H9 (cell line): ENCODE measurements around the gene STX10. TPM values are rescaled to one million over a fixed set of nuclear protein-coding genes. Genes with fewer than 3 reads are reported as not detected.

Experiments used
- DNase-seq: peaks from one replicate; pipeline ENCODE4 v3.0.0-alpha.2; 2017
- H2AFZ ChIP-seq: one replicate; pipeline ENCODE4 v1.6.1; 2013; ENCODE audit warnings: mild to moderate bottlenecking, low read length, control low read depth, moderate library complexity
- H2AK5ac ChIP-seq: 2 replicates; pipeline ENCODE4 v1.6.1; 2013; ENCODE audit warnings: low read length, control low read depth, mixed read lengths; ENCODE audit not compliant: insufficient read length
- H2BK120ac ChIP-seq: one replicate; pipeline ENCODE4 v1.6.1; 2013; ENCODE audit warnings: low read depth, mild to moderate bottlenecking, low read length, control low read depth, inconsistent platforms; ENCODE audit not compliant: poor library complexity, severe bottlenecking
- H2BK12ac ChIP-seq: 2 replicates; pipeline ENCODE4 v1.6.1; 2013; ENCODE audit warnings: low read length, control low read depth, mixed read lengths, low read depth; ENCODE audit not compliant: insufficient read length
- H2BK15ac ChIP-seq: 2 replicates; pipeline ENCODE4 v1.6.1; 2013; ENCODE audit warnings: low read depth, low read length, control low read depth
- H2BK20ac ChIP-seq: one replicate; pipeline ENCODE4 v1.6.1; 2013; ENCODE audit warnings: low read depth, mild to moderate bottlenecking, low read length, control low read depth, inconsistent platforms; ENCODE audit not compliant: poor library complexity, severe bottlenecking
- H2BK5ac ChIP-seq: 2 replicates; pipeline ENCODE4 v1.6.1; 2013; ENCODE audit warnings: low read length, control low read depth, mixed read lengths; ENCODE audit not compliant: insufficient read length
- H3K14ac ChIP-seq: 2 replicates; pipeline ENCODE4 v1.6.1; 2013; ENCODE audit warnings: low read length, control low read depth; ENCODE audit not compliant: insufficient read depth
- H3K18ac ChIP-seq: 2 replicates; pipeline ENCODE4 v1.6.1; 2013; ENCODE audit warnings: low read depth, mild to moderate bottlenecking, mixed read lengths, low read length, control low read depth; ENCODE audit not compliant: insufficient read length
- H3K23ac ChIP-seq: 2 replicates; pipeline ENCODE4 v1.6.1; 2013; ENCODE audit warnings: low read length, control low read depth, mixed read lengths, low read depth; ENCODE audit not compliant: insufficient read length
- H3K23me2 ChIP-seq: 2 replicates; pipeline ENCODE4 v1.6.1; 2013; ENCODE audit warnings: low read depth, mild to moderate bottlenecking, mixed read lengths, low read length, control low read depth; ENCODE audit not compliant: insufficient read length, poor library complexity, severe bottlenecking
- H3K27ac ChIP-seq: 2 replicates; pipeline ENCODE4 v1.5.1; 2013; ENCODE audit warnings: low read length, control low read depth, mixed read lengths, low read depth; ENCODE audit not compliant: insufficient read length
- H3K27me3 ChIP-seq: 2 replicates; pipeline ENCODE4 v1.6.1; 2013; ENCODE audit warnings: low read length, control low read depth, inconsistent platforms; ENCODE audit not compliant: insufficient read depth
- H3K4ac ChIP-seq: 2 replicates; pipeline ENCODE4 v1.6.1; 2013; ENCODE audit warnings: low read depth, mild to moderate bottlenecking, control low read depth, inconsistent platforms, low read length, moderate library complexity
- H3K4me1 ChIP-seq: 2 replicates; pipeline ENCODE4 v1.6.1; 2013; ENCODE audit warnings: low read length, control low read depth, inconsistent platforms; ENCODE audit not compliant: insufficient read depth
- H3K4me2 ChIP-seq: 2 replicates; pipeline ENCODE4 v1.6.1; 2013; ENCODE audit warnings: low read length, control low read depth, mixed read lengths; ENCODE audit not compliant: insufficient read length, insufficient read depth
- H3K56ac ChIP-seq: 2 replicates; pipeline ENCODE4 v1.6.1; 2013; ENCODE audit warnings: low read depth, mild to moderate bottlenecking, mixed read lengths, low read length, control low read depth; ENCODE audit not compliant: insufficient read length
- H3K79me1 ChIP-seq: 2 replicates; pipeline ENCODE4 v1.6.1; 2013; ENCODE audit warnings: low read depth, mild to moderate bottlenecking, moderate library complexity, low read length, control low read depth, inconsistent platforms; ENCODE audit not compliant: insufficient read depth, poor library complexity, severe bottlenecking
- H3K79me2 ChIP-seq: 2 replicates; pipeline ENCODE4 v1.6.1; 2013; ENCODE audit warnings: low read length, control low read depth, inconsistent platforms; ENCODE audit not compliant: insufficient read depth
- H3K9ac ChIP-seq: 2 replicates; pipeline ENCODE4 v1.6.1; 2013; ENCODE audit warnings: low read length, control low read depth, mixed read lengths; ENCODE audit not compliant: insufficient read length; ENCODE audit errors: extremely low read depth
- H3K9me3 ChIP-seq: one replicate; pipeline ENCODE4 v1.6.1; 2013; ENCODE audit warnings: low read depth, low read length, inconsistent platforms; ENCODE audit not compliant: control insufficient read depth
- H3T11ph ChIP-seq: one replicate; pipeline ENCODE4 v1.6.1; 2013; ENCODE audit warnings: mild to moderate bottlenecking, low read length, control low read depth, inconsistent platforms
- H4K20me1 ChIP-seq: one replicate; pipeline ENCODE4 v1.6.1; 2013; ENCODE audit not compliant: control insufficient read depth, insufficient read length, insufficient read depth
- H4K5ac ChIP-seq: 2 replicates; pipeline ENCODE4 v1.6.1; 2013; ENCODE audit warnings: low read depth, mild to moderate bottlenecking, mixed read lengths, low read length, control low read depth; ENCODE audit not compliant: insufficient read length
- H4K8ac ChIP-seq: replicated peaks from 2 replicates; pipeline ENCODE4 v1.6.1; 2013; ENCODE audit warnings: low read length, control low read depth, mixed read lengths, low read depth; ENCODE audit not compliant: insufficient read length
- H4K91ac ChIP-seq: 2 replicates; pipeline ENCODE4 v1.6.1; 2013; ENCODE audit warnings: low read depth, mild to moderate bottlenecking, moderate library complexity, mixed read lengths, low read length, control low read depth; ENCODE audit not compliant: insufficient read length
- H3K27ac Mint-ChIP-seq, 3 experiments: 2 replicates in 2 of 3; 3 replicates in 1 of 3; pipeline ENCODE4 v1.8.0; 2020 to 2021; ENCODE audit warnings: mixed read lengths in 3 of 3, mild to moderate bottlenecking in 1 of 3, moderate library complexity in 1 of 3
- H3K27me3 Mint-ChIP-seq: 2 replicates; pipeline ENCODE4 v1.8.0; 2021; ENCODE audit warnings: low read depth, mild to moderate bottlenecking, moderate library complexity, mixed read lengths
- H3K36me3 Mint-ChIP-seq, 3 experiments: 2 replicates in 2 of 3; 3 replicates in 1 of 3; pipeline ENCODE4 v1.8.0; 2020 to 2021; ENCODE audit warnings: low read depth in 3 of 3, mixed read lengths in 3 of 3; ENCODE audit not compliant: insufficient read depth in 1 of 3
- H3K4me1 Mint-ChIP-seq, 2 experiments: 2 replicates each; pipeline ENCODE4 v1.8.0; 2020; ENCODE audit warnings: mixed read lengths in 2 of 2
- H3K4me3 Mint-ChIP-seq, 2 experiments: 2 replicates in 1 of 2; 3 replicates in 1 of 2; pipeline ENCODE4 v1.8.0; 2020 to 2021; ENCODE audit warnings: mild to moderate bottlenecking in 2 of 2, mixed read lengths in 2 of 2, moderate library complexity in 1 of 2
- H3K9me3 Mint-ChIP-seq, 2 experiments: 2 replicates in 1 of 2; 3 replicates in 1 of 2; pipeline ENCODE4 v1.8.0; 2020; ENCODE audit warnings: mild to moderate bottlenecking in 2 of 2, mixed read lengths in 2 of 2, moderate library complexity in 1 of 2
- CTCF ChIP-seq: fragments of 200-600 bp; sonication (generic); conservative IDR thresholded peaks from 3 replicates; pipeline ENCODE4 v1.8.0; 2021; ENCODE audit warnings: antibody characterized with exemption, mild to moderate bottlenecking
- WGBS: extraction: QIAGEN DNeasy Blood & Tissue Kit; methylation state at CpG from one replicate; pipeline ENCODE4 v1.1.7; 2013; ENCODE audit warnings: missing lambda C conversion rate, low lambda C conversion rate, mixed read lengths; ENCODE audit not compliant: insufficient read length; ENCODE audit errors: extremely low coverage; 5-methylcytosine and 5-hydroxymethylcytosine counted together
- total RNA-seq: library from RNA; stranded (reverse); gene quantifications from 2 replicates; pipeline ENCODE4 v1.2.1, GENCODE V29; 2021

STX10 gene
- total RNA-seq, 1 experiment from 2014 or later: 39.4 TPM

- H2AK5ac ChIP-seq: no peak overlapping the region
- H3K4me2 ChIP-seq: no peak overlapping the region
- H3K56ac ChIP-seq: no peak overlapping the region
- peaks cover 3% of the 10 kb centered on the region for H4K20me1 ChIP-seq
- peaks cover 3% of the 10 kb centered on the region for H3K23me2 ChIP-seq
- H2BK15ac ChIP-seq: no peak overlapping the region
- no peak overlapping the region for H3K27ac ChIP-seq
- no peak overlapping the region for H3K23ac ChIP-seq
- H3K18ac ChIP-seq: no peak overlapping the region
- H2BK120ac ChIP-seq: no peak overlapping the region
- H4K8ac ChIP-seq: no peak overlapping the region
- no peak overlapping the region for H4K5ac ChIP-seq
- no CpG with 5 or more reads among the region's 13 CpGs for WGBS
- H3T11ph ChIP-seq: no peak overlapping the region
- H3K14ac ChIP-seq: no peak overlapping the region
- H3K9me3 ChIP-seq: no peaks in the 10 kb centered on the region
- H3K79me1 ChIP-seq: no peaks in the 10 kb centered on the region
- H2BK5ac ChIP-seq: no peak overlapping the region
- H2AFZ ChIP-seq: no peak overlapping the region
- DNase-seq: peak; percentile 25
- peaks cover 17% of the 10 kb centered on the region; the same call in 1 of the 2 replicates for H3K27me3 ChIP-seq
- Mint-ChIP-seq H3K27ac (no peak overlapping the region), H3K4me3 (no peak overlapping the region), H3K9me3 (peaks cover 3 to 7% of the 10 kb centered on the region in 2 experiments; a peak in 3 of 5 replicates), H3K36me3 (peaks cover 6 to 7% (median 7%) of the 10 kb centered on the region in 3 experiments), H3K4me1 (peaks cover 10 to 14% of the 10 kb centered on the region in 2 experiments), H3K27me3 (peaks cover 39% of the 10 kb centered on the region)
- H3K79me2 ChIP-seq: no peaks in the 10 kb centered on the region
- H2BK20ac ChIP-seq: no peak overlapping the region
- H3K4me1 ChIP-seq: no peaks in the 10 kb centered on the region
- H3K9ac ChIP-seq: no peak overlapping the region
- no peak for TF ChIP-seq CTCF
- H4K91ac ChIP-seq: no peak overlapping the region
- H3K4ac ChIP-seq: no peak overlapping the region
- H2BK12ac ChIP-seq: no peak overlapping the region
Observed at GRCh38 chr19:13103581-13104359, 46.4 kb downstream of the STX10 start.
